ENCODE results near the gene LRBA. TPM values are rescaled to one million over a fixed set of nuclear protein-coding genes. Genes with fewer than 3 reads are reported as not detected.

LRBA gene
- total and polyA plus RNA-seq, 9 of the 15 experiments (the other 6 are each of a cell fraction or from before 2014, with no cell fraction given), result 24.2 to 88.7 (median 59.7) TPM

DNA sequence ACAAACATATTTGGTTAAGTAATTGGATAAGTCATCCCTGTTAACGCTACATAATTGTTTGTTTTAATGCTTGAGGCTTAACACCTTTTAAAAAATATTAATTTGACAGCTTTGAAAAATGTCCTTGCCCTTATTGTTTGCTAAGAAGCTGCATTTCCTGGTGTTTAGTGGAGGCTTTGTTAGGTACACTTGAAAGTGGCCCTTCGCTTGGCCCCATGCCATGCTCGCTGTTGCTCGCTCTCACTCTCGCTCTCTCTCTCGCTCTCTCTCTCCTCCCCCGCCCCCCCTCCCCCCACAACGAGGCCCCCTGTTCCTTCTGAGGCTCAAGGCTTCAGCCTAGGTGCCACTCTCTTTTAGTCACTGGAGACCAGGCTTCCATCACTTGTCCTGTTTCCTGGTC, 797.3 kb downstream of the LRBA start:
- Histone ChIP-seq H3K27ac (ENCODE audit: extremely low read depth, low read depth, low read length) (no peak overlapping the region), H3K27me3 (ENCODE audit: control insufficient read depth in 2 of 2, insufficient read depth in 2 of 2, low read length in 2 of 2) (no peaks in the 10 kb centered on the region), H3K79me2 (ENCODE audit: control insufficient read depth, insufficient read depth, low read length) (no peaks in the 10 kb centered on the region), H3K9me1 (ENCODE audit: control insufficient read depth, insufficient read depth, low read length) (no peaks in the 10 kb centered on the region), H3K4me3 (no peak overlapping the region), H3K4me2 (ENCODE audit: insufficient read depth, low read length) (no peak overlapping the region), H3K9ac (ENCODE audit: insufficient read depth in 1 of 2, low read depth in 2 of 2, low read length in 2 of 2) (no peak overlapping the region), H3K4me1 (replicated peaks in 1 of 2; ENCODE audit: control insufficient read depth in 2 of 2, insufficient read depth in 2 of 2, low read length in 2 of 2) (no peaks in the 10 kb centered on the region), H3K36me3 (ENCODE audit: control insufficient read depth, insufficient read depth, low read length) (no peaks in the 10 kb centered on the region), H4K20me1 (replicated peaks; ENCODE audit: control insufficient read depth, insufficient read depth, low read length) (no peaks in the 10 kb centered on the region), H2AFZ (ENCODE audit: low read depth, low read length) (no peak overlapping the region), H3K9me3 (replicated peaks; ENCODE audit: control insufficient read depth, insufficient read depth, low read depth, low read length) (no peaks in the 10 kb centered on the region)
- TF ChIP-seq ERF (CRISPR knock-in tag; IDR thresholded peaks at IDR 0.05) (no peak), ZNF589 (CRISPR knock-in tag; IDR thresholded peaks at IDR 0.05; ENCODE audit: low read depth) (no peak), MAFK (IDR thresholded peaks at IDR 0.05; ENCODE audit: low read length) (no peak), ZNF76 (CRISPR knock-in tag; IDR thresholded peaks at IDR 0.05; ENCODE audit: borderline replicate concordance) (no peak)
- TF ChIP-seq, protein P1, sequence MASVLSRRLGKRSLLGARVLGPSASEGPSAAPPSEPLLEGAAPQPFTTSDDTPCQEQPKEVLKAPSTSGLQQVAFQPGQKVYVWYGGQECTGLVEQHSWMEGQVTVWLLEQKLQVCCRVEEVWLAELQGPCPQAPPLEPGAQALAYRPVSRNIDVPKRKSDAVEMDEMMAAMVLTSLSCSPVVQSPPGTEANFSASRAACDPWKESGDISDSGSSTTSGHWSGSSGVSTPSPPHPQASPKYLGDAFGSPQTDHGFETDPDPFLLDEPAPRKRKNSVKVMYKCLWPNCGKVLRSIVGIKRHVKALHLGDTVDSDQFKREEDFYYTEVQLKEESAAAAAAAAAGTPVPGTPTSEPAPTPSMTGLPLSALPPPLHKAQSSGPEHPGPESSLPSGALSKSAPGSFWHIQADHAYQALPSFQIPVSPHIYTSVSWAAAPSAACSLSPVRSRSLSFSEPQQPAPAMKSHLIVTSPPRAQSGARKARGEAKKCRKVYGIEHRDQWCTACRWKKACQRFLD (CRISPR knock-in tag; IDR thresholded peaks at IDR 0.05), result no peak
- TF ChIP-seq, protein P2, sequence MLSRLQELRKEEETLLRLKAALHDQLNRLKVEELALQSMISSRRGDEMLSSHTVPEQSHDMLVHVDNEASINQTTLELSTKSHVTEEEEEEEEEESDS (CRISPR knock-in tag; IDR thresholded peaks at IDR 0.05), result no peak
- in situ Hi-C loops (cut with MboI), result loop anchor here (25.0 kb wide), 1 partner anchor 231 kb away; no protein-coding TSS in a partner anchor
- DNase-seq (ENCODE audit: extremely low read depth in 1 of 4, low spot score in 3 of 4) (no peak), FAIRE-seq (no peak), ATAC-seq (no peak)
- ChIA-PET CTCF (ENCODE audit: low intra/inter-chr PET ratio) (no interaction called here), POLR2A (no interaction called here)
- BruUV-seq (replicated peaks), result no TSS peak
- 0% methylated on average over 1 of the region's 8 CpGs for WGBS (ENCODE audit: insufficient coverage, low coverage, missing lambda C conversion rate)
- intact Hi-C loops (cut with micrococcal nuclease), result no loop called here

Measured in K562 (cell line).